Naive thymus-derived CD4-positive, alpha-beta T cell (primary cell): ENCODE results near the gene IGF2BP2. TPM values are rescaled to one million over a fixed set of nuclear protein-coding genes. Genes with fewer than 3 reads are reported as not detected.
A peak's percentile ranks its signal among the peaks of the same experiment; 100 is the strongest.
"Not testable (repeated sequence)": the region's sequence is repeated elsewhere in the genome, so short reads cannot be mapped to it uniquely, and the experiment has no call there.

Experiments
- ATAC-seq: fragments of 150-1000 bp; cut with Tn5 transposase; 2 replicates; pipeline ENCODE4 v1.10.0; 2021; ENCODE audit warnings: mild to moderate bottlenecking, moderate library complexity
- CTCF ChIA-PET: fragments of 350-600 bp; sonication (Branson Sonifier 250); formaldehyde crosslinking; loops from one replicate; lab custom pipeline; 2021; ENCODE audit warnings: antibody characterized with exemption; lab: Charles Lee
- POLR2A ChIA-PET: fragments of 350-600 bp; sonication (Branson Sonifier 250); formaldehyde crosslinking; loops from one replicate; lab custom pipeline; 2021; ENCODE audit warnings: antibody characterized with exemption, inconsistent platforms; lab: Charles Lee
- DNase-seq, 9 donors: peaks; one replicate each; pipeline versions ENCODE4 v3.0.0 to v3.0.0-alpha.2; 2020 to 2022; ENCODE audit warnings: mixed read lengths in 1 of 9
- H3K27ac ChIP-seq: one replicate; pipeline ENCODE4 v1.7.0; 2013; ENCODE audit warnings: mild to moderate bottlenecking, low read depth, low read length, moderate library complexity
- H3K27me3 ChIP-seq, 2 donors: one replicate each; pipeline ENCODE4 v1.7.0; 2013; ENCODE audit warnings: low read length in 2 of 2, mild to moderate bottlenecking in 2 of 2, moderate library complexity in 2 of 2; ENCODE audit not compliant: control insufficient read depth in 2 of 2, insufficient read depth in 2 of 2
- H3K36me3 ChIP-seq, 3 experiments: 1 replicate in 2 of 3; 2 replicates in 1 of 3; pipeline ENCODE4 v1.7.0; 2013; ENCODE audit warnings: low read length in 3 of 3, mild to moderate bottlenecking in 3 of 3, moderate library complexity in 1 of 3; ENCODE audit not compliant: insufficient read depth in 3 of 3, control insufficient read depth in 2 of 3
- H3K4me1 ChIP-seq, 2 donors: one replicate each; pipeline ENCODE4 v1.7.0; 2013; ENCODE audit warnings: low read length in 2 of 2, mild to moderate bottlenecking in 2 of 2, moderate library complexity in 1 of 2; ENCODE audit not compliant: control insufficient read depth in 2 of 2, insufficient read depth in 2 of 2
- H3K4me3 ChIP-seq: 2 replicates; pipeline ENCODE4 v1.7.0; 2013; ENCODE audit warnings: mild to moderate bottlenecking, low read length
- H3K9me3 ChIP-seq, 3 experiments: 1 replicate in 2 of 3; 2 replicates in 1 of 3; pipeline ENCODE4 v1.7.0; 2013; ENCODE audit warnings: low read length in 3 of 3; ENCODE audit not compliant: control insufficient read depth in 2 of 3
- H3K27ac Mint-ChIP-seq, 9 donors: one replicate each; pipeline ENCODE4 v1.8.0; 2020 to 2022; ENCODE audit warnings: mixed read lengths in 9 of 9, mild to moderate bottlenecking in 8 of 9, moderate library complexity in 5 of 9, inconsistent platforms in 2 of 9
- H3K27me3 Mint-ChIP-seq, 5 donors: one replicate each; pipeline ENCODE4 v1.8.0; 2021 to 2022; ENCODE audit warnings: mixed read lengths in 5 of 5, mild to moderate bottlenecking in 1 of 5
- H3K36me3 Mint-ChIP-seq, 5 donors: one replicate each; pipeline ENCODE4 v1.8.0; 2020 to 2022; ENCODE audit warnings: mixed read lengths in 5 of 5, mild to moderate bottlenecking in 3 of 5, inconsistent platforms in 1 of 5
- H3K4me1 Mint-ChIP-seq, 7 donors: one replicate each; pipeline ENCODE4 v1.8.0; 2020 to 2022; ENCODE audit warnings: mixed read lengths in 7 of 7, mild to moderate bottlenecking in 3 of 7, inconsistent platforms in 1 of 7
- H3K4me3 Mint-ChIP-seq, 10 donors: one replicate each; pipeline ENCODE4 v1.8.0; 2020 to 2022; ENCODE audit warnings: mild to moderate bottlenecking in 10 of 10, mixed read lengths in 10 of 10, moderate library complexity in 6 of 10, inconsistent platforms in 2 of 10
- H3K9me3 Mint-ChIP-seq, 11 donors: one replicate each; pipeline ENCODE4 v1.8.0; 2020 to 2022; ENCODE audit warnings: mixed read lengths in 11 of 11, mild to moderate bottlenecking in 4 of 11, inconsistent platforms in 1 of 11, moderate library complexity in 1 of 11
- intact Hi-C, 2 donors: fragments of 100-400 bp; cut with micrococcal nuclease; formaldehyde crosslinking; loops; one replicate each; pipeline ENCODE4 v1.15.1; 2023
- polyA plus RNA-seq, 2 donors: library from polyadenylated mRNA; unstranded; fragments of 300-500 nt; fragmentation: Illumina TruSeq; gene quantifications; one replicate each; pipeline ENCODE4 v1.2.3, GENCODE V29; 2021
- total RNA-seq, 6 experiments: library from RNA in 5 of 6; stranded (reverse) in 5 of 6; gene quantifications; 1 replicate in 5 of 6; 2 replicates in 1 of 6; pipeline ENCODE4 v1.2.3 and lab custom pipeline; 2021 to 2026

Gene IGF2BP2
- total and polyA plus RNA-seq, 7 experiments from 2014 or later = 0.14 to 5.0 (median 0.87) TPM; not detected in 3

GRCh38 chr3:185813691-185814215 lies 11.1 kb downstream of the IGF2BP2 start:
- POLR2A ChIA-PET = no interaction called here
- no peak overlapping the region for H3K27ac ChIP-seq
- ATAC-seq = no peak

GRCh38 chr3:185813205-185813604 lies 11.6 kb downstream of the IGF2BP2 start:
- Mint-ChIP-seq H3K9me3 (no peaks in the 10 kb centered on the region), H3K4me1 (no peaks in the 10 kb centered on the region), H3K27me3 (peaks cover 7 to 53% (median 21%) of the 10 kb centered on the region in 5 donors), H3K4me3 (no peak overlapping the region), H3K27ac (no peak overlapping the region), H3K36me3 (no peaks in the 10 kb centered on the region)
- H3K36me3 ChIP-seq = no peaks in the 10 kb centered on the region
- ChIA-PET POLR2A (no interaction called here), CTCF (no interaction called here)
- peaks cover 0 to 5% of the 10 kb centered on the region in 2 donors for H3K27me3 ChIP-seq
- no peaks in the 10 kb centered on the region for H3K4me1 ChIP-seq
- no peak for ATAC-seq
- intact Hi-C loops = no loop called here
- H3K9me3 ChIP-seq = no peaks in the 10 kb centered on the region
- H3K27ac ChIP-seq = no peak overlapping the region
- H3K4me3 ChIP-seq = no peak overlapping the region
- no peak for DNase-seq

More at GRCh38 chr3:185813691-185814215, 11.1 kb downstream of the IGF2BP2 start:
- intact Hi-C loops = no loop called here
- H3K36me3 ChIP-seq = no peaks in the 10 kb centered on the region
- H3K4me1 Mint-ChIP-seq = no peaks in the 10 kb centered on the region
- H3K27me3 Mint-ChIP-seq = peaks cover 11 to 58% (median 26%) of the 10 kb centered on the region in 5 donors
- no peaks in the 10 kb centered on the region for H3K9me3 ChIP-seq
- H3K27ac Mint-ChIP-seq = no peak overlapping the region
- peaks cover 0 to 5% of the 10 kb centered on the region in 2 donors for H3K27me3 ChIP-seq
- no peaks in the 10 kb centered on the region for H3K36me3 Mint-ChIP-seq
- CTCF ChIA-PET = no interaction called here
- no peak overlapping the region for H3K4me3 ChIP-seq
- no peak overlapping the region for H3K4me3 Mint-ChIP-seq
- no peaks in the 10 kb centered on the region for H3K9me3 Mint-ChIP-seq
- no peaks in the 10 kb centered on the region for H3K4me1 ChIP-seq
- DNase-seq = no peak

DNA sequence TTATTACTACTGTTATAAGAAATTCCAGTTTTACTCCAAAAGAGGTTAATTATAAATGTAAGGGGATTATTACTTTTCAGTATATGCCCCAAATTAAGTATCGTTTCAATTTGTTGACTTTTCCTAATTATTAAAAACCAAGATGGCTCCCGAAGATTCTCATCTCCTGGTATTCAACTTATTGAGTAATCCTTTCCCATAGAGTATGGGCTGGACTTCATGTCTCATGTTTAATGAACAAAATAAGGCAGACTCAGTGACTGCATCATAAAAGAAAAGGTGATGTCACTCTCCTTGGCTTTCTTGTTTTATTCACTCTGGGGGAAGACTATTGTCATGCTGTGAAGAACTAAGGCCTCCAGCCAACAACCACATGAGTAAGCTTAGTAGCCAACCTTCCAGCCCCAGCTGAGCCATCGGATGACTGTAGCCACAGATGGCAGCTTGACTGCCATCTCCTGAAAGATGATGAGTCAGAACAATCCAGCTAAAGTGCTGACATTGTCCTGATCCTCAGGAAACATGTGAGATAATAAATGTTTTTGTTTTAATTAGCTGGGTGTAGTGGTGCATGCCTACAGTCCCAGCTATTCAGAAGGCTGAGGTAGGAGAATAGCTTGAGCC lies 17.3 kb downstream of the IGF2BP2 start:
- Histone ChIP-seq H3K4me3 (no peak overlapping the region), H3K9me3 (no peaks in the 10 kb centered on the region), H3K27me3 (peaks cover 0 to 5% of the 10 kb centered on the region in 2 donors), H3K27ac (no peak overlapping the region), H3K4me1 (no peaks in the 10 kb centered on the region), H3K36me3 (no peaks in the 10 kb centered on the region)
- no peaks in the 10 kb centered on the region for H3K36me3 Mint-ChIP-seq
- intact Hi-C loops = no loop called here
- H3K4me3 Mint-ChIP-seq = no peak overlapping the region
- H3K27ac Mint-ChIP-seq = no peak overlapping the region
- ATAC-seq = peak; percentile 66
- ChIA-PET CTCF (no interaction called here), POLR2A (no interaction called here)
- DNase-seq = no peak
- H3K27me3 Mint-ChIP-seq = peaks cover 0 to 28% (median 6%) of the 10 kb centered on the region in 5 donors
- H3K9me3 Mint-ChIP-seq = no peaks in the 10 kb centered on the region
- no peaks in the 10 kb centered on the region for H3K4me1 Mint-ChIP-seq

DNA sequence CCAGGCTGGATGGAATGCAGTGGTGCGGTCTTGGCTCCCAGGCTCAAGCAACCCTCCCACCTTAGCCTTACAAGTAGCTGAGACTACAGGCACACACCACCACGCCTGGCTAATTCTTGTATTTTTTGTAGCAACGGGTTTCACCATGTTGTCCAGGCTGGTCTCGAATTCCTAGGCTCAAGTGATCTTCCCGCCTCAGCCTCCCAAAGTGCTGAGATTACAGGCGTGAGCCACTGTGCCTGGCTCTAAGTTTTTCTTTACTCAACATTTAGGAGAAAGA lies 26.1 kb downstream of the IGF2BP2 start:
- DNase-seq, H3K27ac Mint-ChIP-seq, H3K36me3 Mint-ChIP-seq, H3K4me1 ChIP-seq, POLR2A ChIA-PET, H3K27me3 ChIP-seq, H3K4me3 ChIP-seq, ATAC-seq, H3K9me3 Mint-ChIP-seq, intact Hi-C loops, H3K36me3 ChIP-seq, H3K9me3 ChIP-seq, H3K4me3 Mint-ChIP-seq, CTCF ChIA-PET, H3K27ac ChIP-seq: not testable (repeated sequence)
- H3K27me3 Mint-ChIP-seq = peaks cover 10 to 24% (median 13%) of the 10 kb centered on the region in 5 donors
- H3K4me1 Mint-ChIP-seq = peaks cover 0 to 16% (median 0%) of the 10 kb centered on the region in 7 donors

DNA sequence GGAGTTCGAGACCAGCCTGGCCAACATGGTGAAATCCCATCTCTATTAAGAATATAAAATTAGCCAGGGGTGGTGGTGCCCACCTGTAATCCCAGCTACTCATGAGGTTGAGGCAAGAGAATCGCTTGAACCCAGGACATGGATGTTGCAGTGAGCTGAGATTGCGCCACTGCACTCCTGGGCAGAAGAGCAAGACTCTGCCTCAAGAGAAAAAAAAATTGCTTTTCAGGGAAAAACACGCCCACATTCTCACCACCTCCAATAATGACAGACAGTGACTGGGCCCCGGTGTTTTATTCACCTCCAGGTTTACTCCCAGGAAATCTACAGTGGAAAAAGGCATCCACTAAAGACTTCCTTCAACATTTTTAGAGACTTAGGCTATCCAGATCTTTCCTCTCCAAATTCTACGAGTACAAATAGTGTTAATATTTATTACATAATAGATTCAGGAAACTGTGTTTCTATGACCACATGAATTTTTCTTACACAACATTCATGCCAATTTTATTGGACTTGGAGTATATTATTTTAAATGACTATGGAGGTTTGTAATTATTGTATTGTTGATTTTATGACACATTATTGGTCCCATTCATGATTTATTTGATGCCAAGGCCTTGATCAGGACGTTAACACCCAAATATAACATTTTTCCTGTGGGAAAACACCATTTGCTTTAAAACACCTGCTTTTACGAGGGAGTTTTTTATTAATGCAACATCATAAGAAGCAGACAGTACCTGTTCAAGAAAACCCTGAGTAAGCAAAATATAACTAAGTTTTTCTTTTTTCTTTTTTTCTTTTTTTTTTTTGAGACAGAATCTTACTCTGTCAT lies 26.6 kb downstream of the IGF2BP2 start:
- DNase-seq (no peak), ATAC-seq (no peak)
- Histone ChIP-seq H3K9me3 (no peaks in the 10 kb centered on the region), H3K27ac (no peak overlapping the region), H3K27me3 (no peaks in the 10 kb centered on the region), H3K36me3 (no peaks in the 10 kb centered on the region), H3K4me1 (no peaks in the 10 kb centered on the region), H3K4me3 (no peak overlapping the region)
- Mint-ChIP-seq H3K4me3 (no peak overlapping the region), H3K27ac (no peak overlapping the region), H3K36me3 (no peaks in the 10 kb centered on the region), H3K27me3 (peaks cover 10 to 24% (median 13%) of the 10 kb centered on the region in 5 donors), H3K9me3 (peaks cover 0 to 4% (median 0%) of the 10 kb centered on the region in 11 donors), H3K4me1 (peaks cover 0 to 16% (median 0%) of the 10 kb centered on the region in 7 donors)
- ChIA-PET POLR2A (no interaction called here), CTCF (interaction anchor here (0.6 kb wide), 1 partner anchor 30 kb away, joined by 3 read pairs; no protein-coding TSS in a partner anchor)
- intact Hi-C loops = no loop called here

GRCh38 chr3:185797108-185797881 lies 27.5 kb downstream of the IGF2BP2 start:
- intact Hi-C loops = no loop called here
- no peaks in the 10 kb centered on the region for H3K36me3 Mint-ChIP-seq
- Histone ChIP-seq H3K36me3 (no peaks in the 10 kb centered on the region), H3K4me3 (no peak overlapping the region), H3K9me3 (no peaks in the 10 kb centered on the region), H3K27me3 (no peaks in the 10 kb centered on the region), H3K4me1 (no peaks in the 10 kb centered on the region), H3K27ac (no peak overlapping the region)
- CTCF ChIA-PET = interaction anchor here (0.6 kb wide), 1 partner anchor 29 kb away, joined by 3 read pairs; no protein-coding TSS in a partner anchor
- peaks cover 12 to 29% (median 15%) of the 10 kb centered on the region in 5 donors for H3K27me3 Mint-ChIP-seq
- DNase-seq (no peak), ATAC-seq (no peak)
- POLR2A ChIA-PET = no interaction called here
- H3K27ac Mint-ChIP-seq = no peak overlapping the region
- H3K4me1 Mint-ChIP-seq = peaks cover 0 to 16% (median 0%) of the 10 kb centered on the region in 7 donors
- no peak overlapping the region for H3K4me3 Mint-ChIP-seq
- peaks cover 0 to 4% (median 0%) of the 10 kb centered on the region in 11 donors for H3K9me3 Mint-ChIP-seq
